ENCODE measurements around the gene OTOR.

The OTOR gene

GRCh38 chr20:16749573-16749972 is 1.4 kb downstream of the OTOR start:
- no peak for DNase-seq (ENCODE audit: low spot score)

- DNase-seq (ENCODE audit: low spot score): no peak
Observed at GRCh38 chr20:16752082-16752481, 3.9 kb downstream of the OTOR start.

GRCh38 chr20:16752901-16753300 is 4.7 kb downstream of the OTOR start:
- no peak for DNase-seq (ENCODE audit: low spot score)

GRCh38 chr20:16758454-16759180 is 10.5 kb downstream of the OTOR start:
- no peak for DNase-seq (ENCODE audit: low spot score)

GRCh38 chr20:16759181-16759563 is 11.0 kb downstream of the OTOR start:
- DNase-seq (ENCODE audit: low spot score): no peak

- DNase-seq (ENCODE audit: low spot score): no peak
Observed at GRCh38 chr20:16760431-16761304, 12.5 kb downstream of the OTOR start.

- peak; percentile 26 for DNase-seq (ENCODE audit: low spot score)
Observed at GRCh38 chr20:16761305-16761829, 13.2 kb downstream of the OTOR start.

GRCh38 chr20:16764560-16764959 is 16.4 kb downstream of the OTOR start:
- DNase-seq (ENCODE audit: low spot score): no peak

- no peak for DNase-seq (ENCODE audit: low spot score)
Observed at GRCh38 chr20:16771213-16771612, 23.1 kb downstream of the OTOR start.

- DNase-seq (ENCODE audit: low spot score): no peak
Observed at GRCh38 chr20:16775961-16776360, 27.8 kb downstream of the OTOR start.

- DNase-seq (ENCODE audit: low spot score): no peak
Observed at GRCh38 chr20:16777126-16777525, 29.0 kb downstream of the OTOR start.

GRCh38 chr20:16778159-16778558 is 30.0 kb downstream of the OTOR start:
- no peak for DNase-seq (ENCODE audit: low spot score)

GRCh38 chr20:16781496-16781895 is 33.3 kb downstream of the OTOR start:
- no peak for DNase-seq (ENCODE audit: low spot score)

- DNase-seq (ENCODE audit: low spot score): no peak
Observed at GRCh38 chr20:16785226-16785625, 37.1 kb downstream of the OTOR start.
